Activated effector memory CD4-positive, alpha-beta T cell treated with anti-CD3 and anti-CD28 coated beads, Interleukin-2, amount 50 U/mL, for 16 hours (primary cell): ENCODE measurements around the gene SNPH.

Source experiments
- DNase-seq: peaks from one replicate; pipeline ENCODE4 v3.0.0-alpha.2; 2020

The SNPH gene

GRCh38 chr20:1325173-1326030, 59.3 kb downstream of the SNPH start:
- peak; percentile 100 for DNase-seq

GRCh38 chr20:1326031-1326930, 60.2 kb downstream of the SNPH start:
- peak; percentile 53 for DNase-seq

- peak; percentile 64 for DNase-seq
Measured at GRCh38 chr20:1327241-1327653, 61.2 kb downstream of the SNPH start.

GRCh38 chr20:1327827-1328679, 62.0 kb downstream of the SNPH start:
- DNase-seq = peak; percentile 57

GRCh38 chr20:1328680-1329330, 62.7 kb downstream of the SNPH start, which contains the start of gene SDCBP2:
Gene SDCBP2, minus strand, starts transcription at chr20:1329139. Its CDS starts 8,723 bp downstream, at chr20:1320416.
- peak; percentile 47 for DNase-seq

GRCh38 chr20:1330075-1330830, 64.2 kb downstream of the SNPH start:
- peak; percentile 72 for DNase-seq

GRCh38 chr20:1331101-1331500, 65.0 kb downstream of the SNPH start:
- peak; percentile 50 for DNase-seq

- peak; percentile 36 for DNase-seq
Measured at GRCh38 chr20:1331801-1332453, 65.8 kb downstream of the SNPH start.

- DNase-seq = no peak
Measured at GRCh38 chr20:1332749-1333300, 66.7 kb downstream of the SNPH start.

GRCh38 chr20:1333462-1334369, 67.6 kb downstream of the SNPH start:
- DNase-seq = no peak

GRCh38 chr20:1334370-1334731, 68.3 kb downstream of the SNPH start:
- no peak for DNase-seq

GRCh38 chr20:1334761-1335160, 68.7 kb downstream of the SNPH start:
- no peak for DNase-seq

- DNase-seq = no peak
Measured at GRCh38 chr20:1335961-1336698, 70.0 kb downstream of the SNPH start.

GRCh38 chr20:1336699-1337367, 70.7 kb downstream of the SNPH start:
- DNase-seq = no peak

GRCh38 chr20:1337441-1337840, 71.3 kb downstream of the SNPH start:
- no peak for DNase-seq

- DNase-seq = no peak
Measured at GRCh38 chr20:1338096-1338495, 72.0 kb downstream of the SNPH start.

- no peak for DNase-seq
Measured at GRCh38 chr20:1338801-1339200, 72.7 kb downstream of the SNPH start.
